HepG2 (cell line): Measurements from ENCODE around the gene IBA57. TPM values are rescaled to one million over a fixed set of nuclear protein-coding genes. Genes with fewer than 3 reads are reported as not detected.

Experiments used
- ATAC-seq: fragments of 200-7000 bp; cut with Tn5 transposase; 3 replicates; pipeline ENCODE4 v1.9.1; 2020; ENCODE audit warnings: mild to moderate bottlenecking, moderate library complexity
- BruUV-seq: library from RNA; stranded (reverse); fragments of 400-500 nt; replicated peaks from 2 replicates; lab custom pipeline; 2021; lab: Mats Ljungman, UMichigan
- CTCF ChIA-PET: fragments of 300-600 bp; formaldehyde crosslinking; extraction: SDS; loops from one replicate; lab custom pipeline; 2021; ENCODE audit warnings: low total read pairs, inconsistent platforms, low intra/inter-chr PET ratio; lab: Yijun Ruan, JAX
- POLR2A ChIA-PET: fragments of 350-600 bp; sonication (Branson Sonifier 250); formaldehyde crosslinking; loops from one replicate; lab custom pipeline; 2020; ENCODE audit warnings: antibody characterized with exemption, inconsistent platforms; lab: Yijun Ruan, JAX
- DNase-seq: peaks from one replicate; pipeline ENCODE4 v3.0.0-alpha.2; 2015; ENCODE audit warnings: low spot score
- FAIRE-seq: peaks from 3 replicates; lab custom pipeline; 2011; peaks lifted over from hg19 to GRCh38; lab: Jason Lieb, UNC
- H2AFZ ChIP-seq: one replicate; pipeline ENCODE4 v1.6.1; 2011; ENCODE audit warnings: low read length, inconsistent platforms
- H3K27ac ChIP-seq: fragments of 300-600 bp; 3 replicates; pipeline ENCODE4 v1.8.0; 2011; ENCODE audit warnings: mixed run types, mild to moderate bottlenecking, mixed read lengths, low read length, inconsistent platforms; ENCODE audit not compliant: insufficient read depth; ENCODE audit errors: extremely low read length
- H3K27me3 ChIP-seq, 2 experiments: fragments of 200-600 bp in 1 of 2; 2 replicates in 1 of 2; 3 replicates in 1 of 2; pipeline versions ENCODE4 v1.6.0 to v1.8.0; 2011; ENCODE audit warnings: low read length in 2 of 2, mild to moderate bottlenecking in 2 of 2, moderate library complexity in 2 of 2, inconsistent platforms in 1 of 2; ENCODE audit not compliant: insufficient read depth in 2 of 2, control insufficient read depth in 1 of 2
- H3K36me3 ChIP-seq, 2 experiments: fragments of 200-600 bp in 1 of 2; replicated peaks in 1 of 2; 2 replicates in 1 of 2; 3 replicates in 1 of 2; pipeline versions ENCODE4 v1.5.1 to v1.8.0; 2011; ENCODE audit warnings: low read length in 2 of 2, inconsistent platforms in 1 of 2; ENCODE audit not compliant: insufficient read depth in 2 of 2, control insufficient read depth in 1 of 2
- H3K4me1 ChIP-seq: 2 replicates; pipeline ENCODE4 v1.5.1; 2012; ENCODE audit warnings: low read length, inconsistent platforms; ENCODE audit not compliant: insufficient read depth
- H3K4me2 ChIP-seq: 2 replicates; pipeline ENCODE4 v1.6.0; 2011; ENCODE audit warnings: low read depth, low read length, inconsistent platforms
- H3K4me3 ChIP-seq, 3 experiments: fragments of 200-600 bp in 1 of 3; sonication (generic), shearing (Covaris generic) in 1 of 3; replicated peaks in 1 of 3; 2 replicates each; pipeline ENCODE4 v1.5.1; 2011 to 2016; ENCODE audit warnings: low read length in 3 of 3, inconsistent platforms in 2 of 3, low read depth in 2 of 3, mild to moderate bottlenecking in 2 of 3, control low read depth in 1 of 3, mixed read lengths in 1 of 3; ENCODE audit not compliant: insufficient read depth in 1 of 3
- H3K79me2 ChIP-seq: one replicate; pipeline ENCODE4 v1.6.1; 2011; ENCODE audit warnings: low read length, inconsistent platforms; ENCODE audit not compliant: insufficient read depth
- H3K9ac ChIP-seq: 2 replicates; pipeline ENCODE4 v1.6.0; 2011; ENCODE audit warnings: mild to moderate bottlenecking, low read depth, low read length, inconsistent platforms; ENCODE audit not compliant: insufficient read depth
- H3K9me3 ChIP-seq: 2 replicates; pipeline ENCODE4 v1.5.1; 2012; ENCODE audit warnings: mild to moderate bottlenecking, low read length
- H4K20me1 ChIP-seq: 2 replicates; pipeline ENCODE4 v1.6.0; 2011; ENCODE audit warnings: inconsistent platforms, mild to moderate bottlenecking, low read length, moderate library complexity; ENCODE audit not compliant: insufficient read depth
- AGO1 ChIP-seq: fragments of 200-400 bp; formaldehyde crosslinking; IDR thresholded peaks from 2 replicates; pipeline ENCODE4 v1.6.1; 2017; ENCODE audit warnings: mild to moderate bottlenecking, low read depth, low read length, moderate library complexity; ENCODE audit not compliant: poor library complexity, severe bottlenecking
- GFI1 ChIP-seq: sonication (generic); formaldehyde crosslinking; IDR thresholded peaks from 2 replicates; pipeline ENCODE4 v1.5.0; 2020; ENCODE audit warnings: missing genetic modification reagents, mild to moderate bottlenecking, borderline replicate concordance
- KDM5B ChIP-seq: sonication (generic); formaldehyde crosslinking; IDR thresholded peaks from 2 replicates; pipeline ENCODE4 v1.4.0; 2020; ENCODE audit warnings: missing genetic modification reagents, mild to moderate bottlenecking, borderline replicate concordance
- MTA1 ChIP-seq: sonication (generic); formaldehyde crosslinking; IDR thresholded peaks from 2 replicates; pipeline ENCODE4 v1.4.0; 2020; ENCODE audit warnings: missing genetic modification reagents, mild to moderate bottlenecking, borderline replicate concordance
- NCOA5 ChIP-seq: sonication (generic); formaldehyde crosslinking; IDR thresholded peaks from 2 replicates; pipeline ENCODE4 v1.4.0; 2020; ENCODE audit warnings: missing genetic modification reagents
- SAFB2 ChIP-seq: sonication (generic); formaldehyde crosslinking; IDR thresholded peaks from 2 replicates; pipeline ENCODE4 v1.5.1; 2020; ENCODE audit warnings: missing genetic modification reagents, low read depth, mild to moderate bottlenecking, borderline replicate concordance
- SALL2 ChIP-seq: sonication (generic); formaldehyde crosslinking; IDR thresholded peaks from 2 replicates; pipeline ENCODE4 v1.8.1; 2023; ENCODE audit warnings: mild to moderate bottlenecking, missing genetic modification reagents, inconsistent platforms
- YEATS4 ChIP-seq: sonication (generic); formaldehyde crosslinking; IDR thresholded peaks from 2 replicates; pipeline ENCODE4 v1.4.0; 2020; ENCODE audit warnings: missing genetic modification reagents, borderline replicate concordance
- ZNF501 ChIP-seq: sonication (generic); formaldehyde crosslinking; IDR thresholded peaks from 2 replicates; pipeline ENCODE4 v1.5.1; 2020; ENCODE audit warnings: mild to moderate bottlenecking, moderate library complexity, missing genetic modification reagents
- ZNF75D ChIP-seq: sonication (generic); formaldehyde crosslinking; IDR thresholded peaks from 2 replicates; pipeline ENCODE4 v1.8.1; 2023; ENCODE audit warnings: missing genetic modification reagents, mild to moderate bottlenecking, borderline replicate concordance
- WGBS: methylation state at CpG from one replicate; pipeline ENCODE4 v1.1.6; 2017; ENCODE audit warnings: low lambda C conversion rate; 5-methylcytosine and 5-hydroxymethylcytosine counted together
- in situ Hi-C: cut with HindIII; loops from 2 replicates; pipeline ENCODE4 v1.10.0; 2017; ENCODE audit warnings: low pct_unique_long_range_greater_than_20kb; ENCODE audit not compliant: extremely low pct_ligation_motif_present
- intact Hi-C: fragments of 100-400 bp; cut with micrococcal nuclease; formaldehyde crosslinking; loops from one replicate; pipeline ENCODE4 v1.10.0; 2022; ENCODE audit not compliant: unreplicated experiment
- polyA plus RNA-seq, 8 experiments: library from polyadenylated mRNA; depleted of rRNA in 3 of 8; stranded (reverse) in 7 of 8; unstranded in 1 of 8; fragments of >200 nt; fragmentation: Illumina TruSeq in 4 of 8; extraction: Trizol in 4 of 8; gene quantifications; 2 replicates each; pipeline versions ENCODE4 v1.2.1 to v1.2.3, GENCODE V29; 2011 to 2016; ENCODE audit warnings: low read depth in 4 of 8, missing spikeins in 1 of 8, mixed read lengths in 1 of 8; ENCODE audit not compliant: insufficient read depth in 1 of 8
- total RNA-seq, 5 experiments: library from RNA; depleted of rRNA; stranded (reverse); fragments of >200 nt; fragmentation: Illumina TruSeq; extraction: Trizol; gene quantifications; 2 replicates each; pipeline ENCODE4 v1.2.3, GENCODE V29; 2016; ENCODE audit warnings: low read depth in 1 of 5
- TF ChIP-seq, protein P1 (sequence below): sonication (generic); formaldehyde crosslinking; IDR thresholded peaks from 2 replicates; pipeline ENCODE4 v1.5.0; 2020; ENCODE audit warnings: mild to moderate bottlenecking, missing genetic modification reagents, borderline replicate concordance
- TF ChIP-seq, protein P2 (sequence below): sonication (generic); formaldehyde crosslinking; IDR thresholded peaks from 2 replicates; pipeline ENCODE4 v1.9.0; 2021; ENCODE audit warnings: missing genetic modification reagents, mild to moderate bottlenecking, borderline replicate concordance

IBA57 gene
- total and polyA plus RNA-seq, 2 of the 13 experiments (the other 11 are each of a cell fraction or from before 2014, with no cell fraction given): 2.3 to 10.2 TPM

DNA sequence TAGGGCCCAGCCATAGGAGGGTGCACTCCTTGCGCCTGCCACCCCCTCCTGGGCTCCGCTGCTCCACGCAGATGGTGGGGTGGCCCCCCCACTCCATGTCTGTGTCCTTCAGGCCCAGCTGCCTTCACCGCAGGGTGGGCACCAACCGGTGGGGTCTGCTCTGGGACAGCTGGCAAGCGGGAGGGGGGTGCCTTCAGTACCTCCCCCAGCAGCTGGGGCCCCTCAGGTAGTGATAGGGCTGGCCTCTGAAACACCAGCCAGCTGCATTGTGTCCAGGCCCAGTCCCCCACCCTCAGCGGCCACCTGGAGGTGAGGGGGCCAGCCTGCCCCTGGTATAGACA lies 15.5 kb upstream of the IBA57 start:
- Histone ChIP-seq H3K4me2 (peak overlapping the region; percentile 96), H3K27me3 (no peaks in the 10 kb centered on the region), H3K9me3 (no peaks in the 10 kb centered on the region), H3K36me3 (peaks cover 2 to 17% of the 10 kb centered on the region in 2 experiments; a peak in 4 of 5 replicates), H3K9ac (peak overlapping the region; percentile 77), H4K20me1 (0 out of 2 replicates have a peak, but pooled peaks cover 6% of the 10 kb centered on the region), H3K79me2 (peaks cover 17% of the 10 kb centered on the region), H3K27ac (peak overlapping the region; percentile 73), H3K4me3 (peak overlapping the region; percentile 54 to 78 (median 63); a peak in 5 of 6 replicates), H2AFZ (no peak overlapping the region), H3K4me1 (peaks cover 34% of the 10 kb centered on the region)
- in situ Hi-C loops (no loop called here), intact Hi-C loops (no loop called here)
- ChIA-PET POLR2A (interaction anchor here (1.0 to 7.9 kb wide), 7 partner anchors 10 to 40 kb away, joined by 3 to 72 read pairs (median 5); partner anchors contain the start of genes GUK1 and IBA57), CTCF (no interaction called here)
- WGBS: no CpG with 5 or more reads among the region's 7 CpGs
- no peak for DNase-seq
- FAIRE-seq: no peak
- no peak for ATAC-seq
- BruUV-seq: no TSS peak
- TF ChIP-seq, protein P1, sequence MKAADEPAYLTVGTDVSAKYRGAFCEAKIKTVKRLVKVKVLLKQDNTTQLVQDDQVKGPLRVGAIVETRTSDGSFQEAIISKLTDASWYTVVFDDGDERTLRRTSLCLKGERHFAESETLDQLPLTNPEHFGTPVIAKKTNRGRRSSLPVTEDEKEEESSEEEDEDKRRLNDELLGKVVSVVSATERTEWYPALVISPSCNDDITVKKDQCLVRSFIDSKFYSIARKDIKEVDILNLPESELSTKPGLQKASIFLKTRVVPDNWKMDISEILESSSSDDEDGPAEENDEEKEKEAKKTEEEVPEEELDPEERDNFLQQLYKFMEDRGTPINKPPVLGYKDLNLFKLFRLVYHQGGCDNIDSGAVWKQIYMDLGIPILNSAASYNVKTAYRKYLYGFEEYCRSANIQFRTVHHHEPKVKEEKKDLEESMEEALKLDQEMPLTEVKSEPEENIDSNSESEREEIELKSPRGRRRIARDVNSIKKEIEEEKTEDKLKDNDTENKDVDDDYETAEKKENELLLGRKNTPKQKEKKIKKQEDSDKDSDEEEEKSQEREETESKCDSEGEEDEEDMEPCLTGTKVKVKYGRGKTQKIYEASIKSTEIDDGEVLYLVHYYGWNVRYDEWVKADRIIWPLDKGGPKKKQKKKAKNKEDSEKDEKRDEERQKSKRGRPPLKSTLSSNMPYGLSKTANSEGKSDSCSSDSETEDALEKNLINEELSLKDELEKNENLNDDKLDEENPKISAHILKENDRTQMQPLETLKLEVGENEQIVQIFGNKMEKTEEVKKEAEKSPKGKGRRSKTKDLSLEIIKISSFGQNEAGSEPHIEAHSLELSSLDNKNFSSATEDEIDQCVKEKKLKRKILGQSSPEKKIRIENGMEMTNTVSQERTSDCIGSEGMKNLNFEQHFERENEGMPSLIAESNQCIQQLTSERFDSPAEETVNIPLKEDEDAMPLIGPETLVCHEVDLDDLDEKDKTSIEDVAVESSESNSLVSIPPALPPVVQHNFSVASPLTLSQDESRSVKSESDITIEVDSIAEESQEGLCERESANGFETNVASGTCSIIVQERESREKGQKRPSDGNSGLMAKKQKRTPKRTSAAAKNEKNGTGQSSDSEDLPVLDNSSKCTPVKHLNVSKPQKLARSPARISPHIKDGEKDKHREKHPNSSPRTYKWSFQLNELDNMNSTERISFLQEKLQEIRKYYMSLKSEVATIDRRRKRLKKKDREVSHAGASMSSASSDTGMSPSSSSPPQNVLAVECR: peak; percentile 34; the same call in 1 of the 2 replicates
- TF ChIP-seq NCOA5 (CRISPR knock-in tag) (no peak), KDM5B (CRISPR knock-in tag) (no peak), YEATS4 (0 out of 2 replicates have a peak, but pooled peaks have one; percentile 3), AGO1 (peak; percentile 2), SALL2 (CRISPR knock-in tag) (no peak), MTA1 (CRISPR knock-in tag) (0 out of 2 replicates have a peak, but pooled peaks have one; percentile 48), ZNF75D (CRISPR knock-in tag) (no peak), ZNF501 (CRISPR knock-in tag) (peak; percentile 66; the same call in 1 of the 2 replicates), SAFB2 (0 out of 2 replicates have a peak, but pooled peaks have one; percentile 21), GFI1 (no peak)
- TF ChIP-seq, protein P2, sequence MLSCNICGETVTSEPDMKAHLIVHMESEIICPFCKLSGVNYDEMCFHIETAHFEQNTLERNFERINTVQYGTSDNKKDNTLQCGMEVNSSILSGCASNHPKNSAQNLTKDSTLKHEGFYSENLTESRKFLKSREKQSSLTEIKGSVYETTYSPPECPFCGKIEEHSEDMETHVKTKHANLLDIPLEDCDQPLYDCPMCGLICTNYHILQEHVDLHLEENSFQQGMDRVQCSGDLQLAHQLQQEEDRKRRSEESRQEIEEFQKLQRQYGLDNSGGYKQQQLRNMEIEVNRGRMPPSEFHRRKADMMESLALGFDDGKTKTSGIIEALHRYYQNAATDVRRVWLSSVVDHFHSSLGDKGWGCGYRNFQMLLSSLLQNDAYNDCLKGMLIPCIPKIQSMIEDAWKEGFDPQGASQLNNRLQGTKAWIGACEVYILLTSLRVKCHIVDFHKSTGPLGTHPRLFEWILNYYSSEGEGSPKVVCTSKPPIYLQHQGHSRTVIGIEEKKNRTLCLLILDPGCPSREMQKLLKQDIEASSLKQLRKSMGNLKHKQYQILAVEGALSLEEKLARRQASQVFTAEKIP (CRISPR knock-in tag): no peak
